Thymus (tissue), 11 donors: Measurements from ENCODE around the gene PLEKHB1. TPM values are rescaled to one million over a fixed set of nuclear protein-coding genes. Genes with fewer than 3 reads are reported as not detected.
A peak's percentile ranks its signal among the peaks of the same experiment; 100 is the strongest.

ENCODE experiments used
- DNase-seq, 9 donors: peaks; one replicate each; pipeline ENCODE4 v3.0.0-alpha.2; 2013; ENCODE audit warnings: low spot score in 9 of 9, low read depth in 6 of 9, missing footprints in 1 of 9
- H3K27ac ChIP-seq, 2 donors: one replicate each; pipeline ENCODE4 v1.5.1; 2013; ENCODE audit warnings: control low read depth in 1 of 2, low read depth in 1 of 2, low read length in 1 of 2, mild to moderate bottlenecking in 1 of 2, moderate library complexity in 1 of 2
- H3K27me3 ChIP-seq, 2 donors: one replicate each; pipeline ENCODE4 v1.5.1; 2013; ENCODE audit warnings: low read length in 1 of 2; ENCODE audit not compliant: control insufficient read depth in 2 of 2, insufficient read depth in 1 of 2
- H3K36me3 ChIP-seq, 2 donors: one replicate each; pipeline ENCODE4 v1.5.1; 2013; ENCODE audit warnings: low read length in 1 of 2, mild to moderate bottlenecking in 1 of 2, moderate library complexity in 1 of 2; ENCODE audit not compliant: control insufficient read depth in 2 of 2, insufficient read depth in 2 of 2
- H3K4me1 ChIP-seq, 2 donors: one replicate each; pipeline ENCODE4 v1.5.1; 2013; ENCODE audit warnings: low read length in 2 of 2; ENCODE audit not compliant: control insufficient read depth in 2 of 2, insufficient read depth in 2 of 2
- H3K4me3 ChIP-seq, 2 donors: one replicate each; pipeline ENCODE4 v1.5.1; 2013; ENCODE audit warnings: low read length in 2 of 2, control low read depth in 1 of 2, mild to moderate bottlenecking in 1 of 2
- H3K9me3 ChIP-seq, 2 donors: one replicate each; pipeline ENCODE4 v1.5.1; 2013; ENCODE audit warnings: low read length in 1 of 2, mild to moderate bottlenecking in 1 of 2; ENCODE audit not compliant: control insufficient read depth in 2 of 2, insufficient read depth in 1 of 2
- WGBS: extraction: QIAGEN DNeasy Blood & Tissue Kit; methylation state at CpG from one replicate; pipeline ENCODE4 v1.1.7; 2013; 5-methylcytosine and 5-hydroxymethylcytosine counted together
- polyA plus RNA-seq: library from polyadenylated mRNA; stranded (reverse); fragments of 200-250 nt; gene quantifications from one replicate; pipeline ENCODE4 v1.2.3, GENCODE V29; 2013
- total RNA-seq: library from RNA; stranded (reverse); fragments of 120-200 nt; gene quantifications from one replicate; pipeline ENCODE4 v1.2.4, GENCODE V29; 2013
- donor health status: healthy.

Gene PLEKHB1
- total and polyA plus RNA-seq, 2 donors: 4.7 to 6.1 TPM

DNA sequence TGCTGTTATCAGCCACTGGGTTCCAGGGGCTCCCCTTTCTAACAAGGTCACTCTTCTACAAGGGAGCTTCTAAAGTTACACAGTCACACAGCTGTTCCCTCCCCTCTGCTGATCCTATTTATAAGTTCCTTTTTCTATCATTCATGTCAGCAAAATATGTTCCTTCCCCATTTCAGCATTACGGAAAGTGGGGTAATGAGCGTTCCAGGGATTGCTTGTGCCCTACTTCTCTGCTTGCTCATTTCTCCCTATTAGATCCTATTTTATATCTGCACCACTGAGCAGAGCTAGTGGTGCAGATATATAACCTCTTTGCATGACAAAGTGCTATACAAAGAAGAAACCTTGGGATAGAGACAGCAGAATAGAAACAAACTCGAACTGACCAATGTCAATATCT is 22.7 kb upstream of the PLEKHB1 start:
- Histone ChIP-seq H3K27me3 (peaks cover 0 to 21% of the 10 kb centered on the region in 2 donors), H3K4me1 (no peaks in the 10 kb centered on the region), H3K27ac (no peak overlapping the region), H3K36me3 (no peaks in the 10 kb centered on the region), H3K4me3 (no peak overlapping the region), H3K9me3 (no peaks in the 10 kb centered on the region)
- 21% methylated on average over 3 of the region's 3 CpGs for WGBS
- DNase-seq: no peak

DNA sequence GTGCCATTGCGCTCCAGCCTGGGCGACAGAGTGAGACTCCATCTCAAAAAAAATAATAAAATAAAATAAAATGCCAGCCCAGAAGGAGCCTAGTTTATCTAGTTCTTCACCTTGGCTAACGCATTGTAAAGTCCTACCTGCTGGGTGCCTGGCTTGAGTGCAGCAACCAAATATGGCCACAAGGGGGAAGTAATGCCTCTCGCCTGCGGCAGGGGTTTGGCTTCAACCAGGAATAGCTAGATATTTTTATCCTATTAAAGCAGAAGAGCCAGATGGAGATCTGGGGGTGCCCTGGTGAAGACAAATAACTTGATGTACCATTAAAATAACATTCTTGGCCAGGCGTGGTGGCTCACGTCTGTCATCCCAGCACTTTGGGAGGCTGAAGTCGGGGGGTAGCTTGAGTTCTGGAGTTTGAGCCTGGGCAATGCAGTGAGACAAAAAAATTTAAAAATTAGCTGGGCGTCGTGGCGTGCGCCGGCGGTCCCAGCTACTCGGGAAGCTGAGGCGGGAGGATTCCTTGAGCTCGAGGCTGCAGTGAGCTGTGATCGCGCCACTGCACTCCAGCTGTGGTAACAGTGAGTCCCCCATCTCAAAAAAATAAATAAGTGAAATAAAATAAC is 20.6 kb upstream of the PLEKHB1 start:
- peak in 7 of 9 donors; percentile 41 to 75 (median 57) for DNase-seq
- Histone ChIP-seq H3K27me3 (peaks cover 0 to 21% of the 10 kb centered on the region in 2 donors), H3K27ac (no peak overlapping the region), H3K36me3 (no peaks in the 10 kb centered on the region), H3K4me1 (no peaks in the 10 kb centered on the region), H3K4me3 (no peak overlapping the region), H3K9me3 (no peaks in the 10 kb centered on the region)
- WGBS: 36% methylated on average over 19 of the region's 19 CpGs

DNA sequence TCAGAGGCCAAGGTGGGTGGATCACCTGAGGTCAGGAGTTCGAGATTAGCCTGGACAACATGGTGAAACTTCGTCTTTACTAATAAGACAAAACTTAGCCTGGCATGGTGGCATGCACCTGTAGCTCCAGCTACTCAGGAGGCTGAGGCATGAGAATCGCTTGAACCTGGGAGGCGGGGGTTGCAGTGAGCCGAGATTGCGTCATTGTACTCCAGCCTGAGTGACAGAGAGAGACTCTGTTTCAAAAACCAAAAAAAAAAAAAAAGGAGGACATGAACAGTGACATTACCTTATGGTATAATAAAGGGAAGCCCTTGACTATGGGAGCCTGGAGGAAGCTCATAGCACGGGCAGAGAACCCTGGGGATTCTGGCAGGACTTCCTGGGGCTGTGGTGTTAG is 16.5 kb upstream of the PLEKHB1 start:
- DNase-seq: no peak
- WGBS: 94% methylated on average over 7 of the region's 7 CpGs
- Histone ChIP-seq H3K27me3 (peaks cover 0 to 4% of the 10 kb centered on the region in 2 donors), H3K4me1 (peaks cover 0 to 15% of the 10 kb centered on the region in 2 donors), H3K9me3 (peaks cover 0 to 5% of the 10 kb centered on the region in 2 donors), H3K27ac (no peak overlapping the region), H3K36me3 (no peaks in the 10 kb centered on the region), H3K4me3 (no peak overlapping the region)

GRCh38 chr11:73632996-73633395 is 13.4 kb upstream of the PLEKHB1 start:
- Histone ChIP-seq H3K27me3 (no peaks in the 10 kb centered on the region), H3K4me1 (peaks cover 0 to 17% of the 10 kb centered on the region in 2 donors), H3K4me3 (no peak overlapping the region), H3K27ac (no peak overlapping the region), H3K36me3 (no peaks in the 10 kb centered on the region), H3K9me3 (peaks cover 0 to 5% of the 10 kb centered on the region in 2 donors)
- DNase-seq: no peak
- 97% methylated on average over 4 of the region's 4 CpGs for WGBS

- H3K36me3 ChIP-seq: no peaks in the 10 kb centered on the region
- WGBS: 42% methylated on average over 2 of the region's 2 CpGs
- DNase-seq: peak in 5 of 9 donors; percentile 24 to 72 (median 37)
- peak overlapping the region; percentile 47 to 66 for H3K27ac ChIP-seq
- H3K27me3 ChIP-seq: no peaks in the 10 kb centered on the region
- peaks cover 0 to 17% of the 10 kb centered on the region in 2 donors for H3K4me1 ChIP-seq
- H3K9me3 ChIP-seq: peaks cover 0 to 5% of the 10 kb centered on the region in 2 donors
- H3K4me3 ChIP-seq: no peak overlapping the region
These were observed 12.4 kb upstream of the PLEKHB1 start for GRCh38 chr11:73633999-73634398.

DNA sequence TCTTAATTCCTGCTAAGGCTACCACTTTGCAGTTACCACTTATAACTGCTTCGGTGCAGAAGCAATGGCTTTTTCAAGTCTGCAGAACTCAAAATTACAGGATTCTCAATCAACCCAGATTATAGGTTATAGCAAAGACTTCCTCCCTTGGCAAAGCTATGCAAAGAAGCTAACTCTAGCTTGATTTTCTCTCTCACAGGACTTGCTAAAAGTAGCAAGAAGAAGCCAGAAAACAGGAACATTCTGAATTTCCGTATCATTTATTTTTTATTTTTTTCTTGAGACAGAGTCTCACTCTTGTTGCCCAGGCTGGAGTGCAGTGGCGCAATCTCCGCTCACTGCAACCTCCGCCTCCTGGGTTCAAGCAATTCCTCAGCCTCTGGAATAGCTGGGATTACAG is 10.7 kb upstream of the PLEKHB1 start:
- H3K4me3 ChIP-seq: no peak overlapping the region
- no peak for DNase-seq
- peaks cover under 1 to 24% of the 10 kb centered on the region in 2 donors for H3K4me1 ChIP-seq
- 98% methylated on average over 5 of the region's 5 CpGs for WGBS
- no peaks in the 10 kb centered on the region for H3K27me3 ChIP-seq
- H3K36me3 ChIP-seq: no peaks in the 10 kb centered on the region
- H3K27ac ChIP-seq: no peak overlapping the region
- H3K9me3 ChIP-seq: peaks cover 0 to 5% of the 10 kb centered on the region in 2 donors

DNA sequence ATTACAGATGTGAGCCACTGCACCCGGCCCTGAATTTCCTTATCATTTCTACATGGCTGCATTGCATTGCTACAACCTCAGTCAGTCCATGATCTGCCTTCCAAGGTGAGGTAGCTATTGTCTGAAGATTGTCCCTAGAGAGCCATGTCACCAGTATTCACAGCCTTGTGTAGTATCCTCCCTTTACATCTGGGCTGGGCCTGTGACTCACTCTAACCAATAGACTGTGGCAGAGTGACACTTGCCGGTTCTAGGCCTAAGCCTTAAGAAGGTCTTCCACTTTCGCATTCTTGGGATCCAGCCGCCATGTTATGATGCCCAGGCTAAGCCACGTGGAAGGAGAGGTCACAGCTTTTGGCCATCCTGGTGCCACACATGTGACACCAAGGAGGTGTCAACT is 10.1 kb upstream of the PLEKHB1 start:
- no peak overlapping the region for H3K27ac ChIP-seq
- no peak for DNase-seq
- WGBS: 98% methylated on average over 5 of the region's 5 CpGs
- H3K36me3 ChIP-seq: no peaks in the 10 kb centered on the region
- H3K4me3 ChIP-seq: no peak overlapping the region
- H3K4me1 ChIP-seq: peaks cover 2 to 24% of the 10 kb centered on the region in 2 donors
- no peaks in the 10 kb centered on the region for H3K27me3 ChIP-seq
- peaks cover 0 to 5% of the 10 kb centered on the region in 2 donors for H3K9me3 ChIP-seq

DNA sequence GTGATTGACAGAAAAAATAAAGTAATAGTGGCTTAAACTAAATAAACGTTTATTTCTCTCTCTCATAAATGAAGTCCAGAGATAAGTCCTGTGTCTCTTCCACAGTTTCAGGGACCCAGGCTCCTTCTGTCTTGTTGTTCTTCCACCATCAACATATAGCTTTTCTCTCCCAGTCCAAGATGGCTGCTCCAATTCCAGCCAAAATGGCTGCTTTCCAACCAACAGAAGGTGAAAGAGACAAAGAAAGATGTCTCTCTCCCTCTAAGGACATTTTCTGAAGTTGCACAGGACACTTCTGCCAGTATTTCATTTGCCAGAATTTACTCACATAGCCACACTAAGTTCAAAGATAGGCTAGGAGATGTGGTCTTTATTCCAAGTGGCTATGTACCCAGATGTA is 9.4 kb upstream of the PLEKHB1 start:
- WGBS: 97% methylated on average over 1 of the region's 1 CpG
- DNase-seq: no peak
- no peaks in the 10 kb centered on the region for H3K27me3 ChIP-seq

GRCh38 chr11:73640592-73640991 is 5.8 kb upstream of the PLEKHB1 start:
- Histone ChIP-seq H3K27ac (peak overlapping the region; percentile 39 to 87), H3K4me3 (no peak overlapping the region), H3K4me1 (peaks cover 2 to 14% of the 10 kb centered on the region in 2 donors), H3K36me3 (no peaks in the 10 kb centered on the region), H3K27me3 (peaks cover 0 to 13% of the 10 kb centered on the region in 2 donors), H3K9me3 (no peaks in the 10 kb centered on the region)
- peak in 3 of 9 donors; percentile 31 to 61 (median 32) for DNase-seq
- WGBS: 22% methylated on average over 2 of the region's 2 CpGs

More for the DNA sequence above, 9.4 kb upstream of the PLEKHB1 start:
- Histone ChIP-seq H3K27ac (no peak overlapping the region), H3K4me1 (peaks cover 2 to 27% of the 10 kb centered on the region in 2 donors), H3K4me3 (no peak overlapping the region), H3K36me3 (no peaks in the 10 kb centered on the region), H3K9me3 (peaks cover 0 to 5% of the 10 kb centered on the region in 2 donors)
